Dermis blood vessel endothelial cell (primary cell): ENCODE measurements around the gene MAPKAPK3. TPM values are rescaled to one million over a fixed set of nuclear protein-coding genes. Genes with fewer than 3 reads are reported as not detected.

Experiments
- DNase-seq: peaks from one replicate; pipeline ENCODE4 v3.0.0; 2010
- total RNA-seq: library from RNA; depleted of rRNA; stranded (reverse); fragments of >200 nt; gene quantifications from 2 replicates; pipeline ENCODE4 v1.2.3, GENCODE V29; 2014

Gene MAPKAPK3
- total RNA-seq, 1 donor from 2014 or later: 9.2 TPM

DNA sequence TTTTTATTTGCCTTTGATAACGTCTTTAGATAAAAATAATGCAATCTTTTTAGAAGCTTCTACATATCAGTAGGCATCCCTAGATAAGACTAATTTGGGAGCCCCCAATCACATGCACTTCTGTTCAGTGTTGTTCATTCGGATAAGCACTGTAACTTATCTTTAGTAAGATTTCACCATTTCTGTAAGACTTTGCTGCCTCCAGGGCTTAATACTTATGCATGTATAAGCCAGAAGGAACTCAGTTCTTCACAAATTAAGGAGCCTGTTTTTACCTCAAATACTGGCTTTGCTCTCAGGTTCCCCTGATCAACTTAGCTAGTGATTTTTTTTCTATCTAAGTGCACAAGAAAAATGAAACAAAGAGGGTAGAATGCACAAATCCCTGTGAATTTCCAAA, 78.1 kb downstream of the MAPKAPK3 start:
- no peak for DNase-seq

DNA sequence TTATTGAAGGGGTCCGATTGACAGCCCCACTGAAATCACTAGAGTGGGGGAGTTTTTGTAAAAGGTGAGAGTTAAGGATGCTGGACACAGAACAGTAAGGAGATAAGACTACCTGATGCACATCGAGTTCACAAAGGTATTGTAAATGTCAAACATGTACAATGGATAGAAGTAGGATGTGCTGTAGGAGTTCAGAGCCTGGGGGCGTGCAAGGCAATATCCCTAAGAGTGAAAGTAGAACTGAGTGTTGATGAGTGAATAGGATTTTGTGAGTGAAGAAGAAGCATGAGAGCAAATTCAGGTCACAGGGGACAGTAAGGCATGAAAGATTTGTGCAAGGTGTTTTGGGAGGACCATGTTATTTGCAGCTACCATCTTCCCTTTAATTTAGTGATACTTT, 79.3 kb downstream of the MAPKAPK3 start:
- no peak for DNase-seq

DNA sequence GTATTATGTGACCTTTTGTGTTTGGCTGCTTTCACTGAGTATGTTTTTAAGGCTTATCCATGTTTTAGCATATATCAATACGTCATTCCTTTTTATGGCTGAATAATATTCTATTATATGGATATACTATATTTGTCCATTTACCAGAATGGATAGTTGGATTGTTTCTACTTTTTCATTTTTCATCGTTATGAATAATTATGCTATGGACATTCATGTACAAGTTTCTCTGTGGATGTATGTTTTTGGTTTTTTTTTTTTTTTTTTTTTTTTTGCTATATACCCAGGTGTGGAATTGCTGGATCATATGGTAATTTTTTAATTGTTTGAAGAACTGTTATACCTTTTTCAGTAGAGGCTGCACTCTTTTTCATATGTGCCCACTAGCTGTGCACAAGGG, 81.3 kb downstream of the MAPKAPK3 start:
- no peak for DNase-seq

Other genes starting within 250 kb of the MAPKAPK3 start
- gene CACNA2D2, start 113.5 kb upstream of the MAPKAPK3 start, total RNA-seq: not detected in 2 replicates
- 2.7 and 3.6 TPM in 2 replicates for gene C3orf18, start 49.4 kb upstream of the MAPKAPK3 start, total RNA-seq
- gene HEMK1, start 47.6 kb upstream of the MAPKAPK3 start, total RNA-seq: 8.1 and 13.3 TPM in 2 replicates
- gene CISH, start 5.4 kb upstream of the MAPKAPK3 start, total RNA-seq: 0.37 and 0.51 TPM in 2 replicates
- gene DOCK3, start 57.8 kb downstream of the MAPKAPK3 start, total RNA-seq: under 0.01 TPM in 1 of 2 replicates, not detected in the other